Nephron (organoid): ENCODE measurements around the gene SIGLEC6.

Experiments
- H3K27ac Mint-ChIP-seq, 3 experiments: 2 replicates each; pipeline ENCODE4 v1.8.0; 2020; ENCODE audit warnings: mixed read lengths in 3 of 3, mild to moderate bottlenecking in 2 of 3, moderate library complexity in 1 of 3
- H3K27me3 Mint-ChIP-seq: 2 replicates; pipeline ENCODE4 v1.8.0; 2021; ENCODE audit warnings: low read depth, mild to moderate bottlenecking, moderate library complexity, mixed read lengths
- H3K36me3 Mint-ChIP-seq: 2 replicates; pipeline ENCODE4 v1.8.0; 2020; ENCODE audit warnings: low read depth, mixed read lengths
- H3K4me1 Mint-ChIP-seq: 2 replicates; pipeline ENCODE4 v1.8.0; 2020; ENCODE audit warnings: mixed read lengths
- H3K4me3 Mint-ChIP-seq, 3 experiments: 2 replicates each; pipeline ENCODE4 v1.8.0; 2020; ENCODE audit warnings: mild to moderate bottlenecking in 3 of 3, mixed read lengths in 3 of 3, moderate library complexity in 2 of 3
- H3K9me3 Mint-ChIP-seq: 2 replicates; pipeline ENCODE4 v1.8.0; 2020; ENCODE audit warnings: mixed read lengths
- CTCF ChIP-seq, 3 experiments: fragments of 200-600 bp; sonication (generic); IDR thresholded peaks; one replicate each; pipeline ENCODE4 v1.5.0; 2021; ENCODE audit warnings: antibody characterized with exemption in 3 of 3; ENCODE audit not compliant: unreplicated experiment in 3 of 3

Gene SIGLEC6

GRCh38 chr19:51531349-51532315 is at the start of gene SIGLEC6:
Gene SIGLEC6 (minus strand): TSS chr19:51531670. CDS start chr19:51531648, 22 bp downstream.
- TF ChIP-seq CTCF (IDR thresholded peaks at IDR 0.05; ENCODE audit: unreplicated experiment in 3 of 3), result no peak
- H3K4me1 Mint-ChIP-seq, result no peaks in the 10 kb centered on the region
- no peaks in the 10 kb centered on the region for H3K36me3 Mint-ChIP-seq
- no peak within 1 kb of the TSS for H3K4me3 Mint-ChIP-seq
- peaks cover 13% of the 10 kb centered on the region for H3K9me3 Mint-ChIP-seq
- H3K27ac Mint-ChIP-seq, result no peak within 1 kb of the TSS
- H3K27me3 Mint-ChIP-seq, result no peaks in the 10 kb centered on the region

GRCh38 chr19:51576850-51577249 is 45.4 kb upstream of the SIGLEC6 start:
- Mint-ChIP-seq H3K36me3 (peaks cover 43% of the 10 kb centered on the region), H3K4me1 (peaks cover 6% of the 10 kb centered on the region), H3K27me3 (no peaks in the 10 kb centered on the region), H3K27ac (no peak overlapping the region), H3K4me3 (no peak overlapping the region), H3K9me3 (no peaks in the 10 kb centered on the region)
- TF ChIP-seq CTCF (IDR thresholded peaks at IDR 0.05; ENCODE audit: unreplicated experiment in 3 of 3), result no peak

GRCh38 chr19:51573331-51573730 is 41.9 kb upstream of the SIGLEC6 start:
- TF ChIP-seq CTCF (IDR thresholded peaks at IDR 0.05; ENCODE audit: unreplicated experiment in 3 of 3), result no peak
- Mint-ChIP-seq H3K27me3 (peaks cover 8% of the 10 kb centered on the region), H3K36me3 (peaks cover 22% of the 10 kb centered on the region), H3K4me3 (peak overlapping the region; percentile 38 to 56 (median 48)), H3K27ac (no peak overlapping the region), H3K9me3 (no peaks in the 10 kb centered on the region), H3K4me1 (peaks cover 16% of the 10 kb centered on the region)

- H3K4me1 Mint-ChIP-seq, result peaks cover 16% of the 10 kb centered on the region
- H3K27ac Mint-ChIP-seq, result no peak overlapping the region
- TF ChIP-seq CTCF (IDR thresholded peaks at IDR 0.05; ENCODE audit: unreplicated experiment in 3 of 3), result no peak
- no peaks in the 10 kb centered on the region for H3K9me3 Mint-ChIP-seq
- peaks cover 19% of the 10 kb centered on the region for H3K36me3 Mint-ChIP-seq
- peaks cover 13% of the 10 kb centered on the region for H3K27me3 Mint-ChIP-seq
- peak overlapping the region in 2 of 3 experiments; percentile 38 to 56 for H3K4me3 Mint-ChIP-seq
These were observed 41.4 kb upstream of the SIGLEC6 start for GRCh38 chr19:51572908-51573307.

- H3K4me3 Mint-ChIP-seq, result peak overlapping the region; percentile 85 to 95 (median 94)
- H3K36me3 Mint-ChIP-seq, result peaks cover 15% of the 10 kb centered on the region
- no peak for TF ChIP-seq CTCF (IDR thresholded peaks at IDR 0.05; ENCODE audit: unreplicated experiment in 3 of 3)
- peaks cover 14% of the 10 kb centered on the region for H3K27me3 Mint-ChIP-seq
- no peak overlapping the region for H3K27ac Mint-ChIP-seq
- H3K9me3 Mint-ChIP-seq, result no peaks in the 10 kb centered on the region
- H3K4me1 Mint-ChIP-seq, result peaks cover 16% of the 10 kb centered on the region
These were observed 40.9 kb upstream of the SIGLEC6 start for GRCh38 chr19:51572410-51572809.
